ACHN (cell line): ENCODE measurements around the gene ARHGAP35.
"Not testable (repeated sequence)": the region's sequence is repeated elsewhere in the genome, so short reads cannot be mapped to it uniquely, and the experiment has no call there.

ENCODE experiments used
- DNase-seq: peaks from one replicate; pipeline ENCODE4 v3.0.0-alpha.2; 2015
- in situ Hi-C: cut with HindIII; loops from 2 replicates; pipeline ENCODE4 v1.10.0; 2017; ENCODE audit warnings: low sequenced_read_pairs, low pct_ligation_motif_present, low pct_unique_long_range_greater_than_20kb

The ARHGAP35 gene

GRCh38 chr19:46860846-46861690, at the start of gene ARHGAP35:
Gene ARHGAP35 (plus strand): TSS chr19:46860997. CDS start chr19:46918676, 57,679 bp downstream.
- peak; percentile 79 for DNase-seq
- in situ Hi-C loops = no loop called here

GRCh38 chr19:46812977-46813838, 47.6 kb upstream of the ARHGAP35 start:
- in situ Hi-C loops = no loop called here
- DNase-seq = no peak

DNA sequence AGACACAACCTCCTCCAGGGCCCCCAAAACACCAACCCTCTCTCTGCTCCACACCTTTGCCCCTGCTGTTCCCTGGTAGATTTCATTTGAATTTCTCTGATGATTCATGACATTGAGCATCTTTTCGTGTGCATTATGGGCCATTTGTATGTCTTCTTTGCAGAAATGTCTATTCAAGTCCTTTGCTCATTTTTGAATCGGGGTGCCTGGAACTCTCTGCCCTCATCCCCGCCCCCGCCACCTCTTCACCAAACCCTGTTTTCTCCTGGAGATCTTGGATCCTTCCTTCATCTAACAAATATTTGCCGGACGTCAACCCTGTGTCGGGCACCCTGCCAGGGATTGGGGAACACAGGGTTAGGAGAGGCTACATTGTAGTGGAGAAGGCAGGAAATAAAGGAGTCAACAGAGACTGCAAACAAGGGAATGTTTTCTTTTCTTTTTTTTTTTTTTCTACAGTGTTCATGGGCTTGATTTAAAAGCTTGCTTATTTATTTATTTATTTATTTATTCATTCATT, 46.9 kb upstream of the ARHGAP35 start:
- no peak for DNase-seq
- in situ Hi-C loops = no loop called here

DNA sequence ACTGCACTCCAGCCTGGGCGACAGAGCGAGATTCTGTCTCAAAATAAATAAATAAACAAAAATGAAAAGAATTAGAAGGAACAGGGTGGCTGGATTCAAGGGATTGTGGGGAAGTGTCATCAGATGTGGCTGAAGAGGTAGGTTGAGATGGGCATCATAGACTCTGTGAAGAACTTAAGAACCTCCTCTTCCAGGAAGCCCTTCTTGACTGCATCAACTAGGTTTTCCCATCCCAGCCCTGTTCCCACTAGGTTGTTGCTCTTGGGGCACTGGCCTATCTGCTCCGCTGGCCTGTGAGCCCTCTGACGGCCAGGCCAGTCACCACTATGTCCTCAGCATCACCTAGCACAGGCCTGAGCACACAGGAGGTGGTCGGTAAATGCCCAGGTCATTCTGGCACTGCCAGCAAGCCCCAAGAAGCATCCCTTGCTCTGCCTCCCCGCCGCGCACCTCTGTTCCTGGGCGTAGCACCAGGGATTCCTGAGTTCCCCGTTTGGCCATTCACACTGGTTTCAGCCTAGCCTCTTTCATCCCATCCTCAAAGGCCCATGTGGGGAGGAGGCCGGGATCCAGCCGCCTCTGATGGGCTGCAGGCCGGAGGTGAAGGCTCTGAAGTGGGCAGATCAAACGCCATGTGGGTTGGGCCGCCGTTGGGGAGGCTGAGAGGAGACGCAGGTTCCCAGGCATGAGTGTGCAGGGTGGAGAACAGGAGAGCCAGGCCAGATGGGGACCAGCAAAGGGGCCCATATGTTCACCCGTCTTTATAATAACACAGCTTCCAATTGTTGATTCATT, 44.8 kb upstream of the ARHGAP35 start:
- no peak for DNase-seq

GRCh38 chr19:46818812-46819211, 42.0 kb upstream of the ARHGAP35 start:
- in situ Hi-C loops = no loop called here
- DNase-seq = no peak

More for the DNA sequence above, 44.8 kb upstream of the ARHGAP35 start:
- in situ Hi-C loops = no loop called here

DNA sequence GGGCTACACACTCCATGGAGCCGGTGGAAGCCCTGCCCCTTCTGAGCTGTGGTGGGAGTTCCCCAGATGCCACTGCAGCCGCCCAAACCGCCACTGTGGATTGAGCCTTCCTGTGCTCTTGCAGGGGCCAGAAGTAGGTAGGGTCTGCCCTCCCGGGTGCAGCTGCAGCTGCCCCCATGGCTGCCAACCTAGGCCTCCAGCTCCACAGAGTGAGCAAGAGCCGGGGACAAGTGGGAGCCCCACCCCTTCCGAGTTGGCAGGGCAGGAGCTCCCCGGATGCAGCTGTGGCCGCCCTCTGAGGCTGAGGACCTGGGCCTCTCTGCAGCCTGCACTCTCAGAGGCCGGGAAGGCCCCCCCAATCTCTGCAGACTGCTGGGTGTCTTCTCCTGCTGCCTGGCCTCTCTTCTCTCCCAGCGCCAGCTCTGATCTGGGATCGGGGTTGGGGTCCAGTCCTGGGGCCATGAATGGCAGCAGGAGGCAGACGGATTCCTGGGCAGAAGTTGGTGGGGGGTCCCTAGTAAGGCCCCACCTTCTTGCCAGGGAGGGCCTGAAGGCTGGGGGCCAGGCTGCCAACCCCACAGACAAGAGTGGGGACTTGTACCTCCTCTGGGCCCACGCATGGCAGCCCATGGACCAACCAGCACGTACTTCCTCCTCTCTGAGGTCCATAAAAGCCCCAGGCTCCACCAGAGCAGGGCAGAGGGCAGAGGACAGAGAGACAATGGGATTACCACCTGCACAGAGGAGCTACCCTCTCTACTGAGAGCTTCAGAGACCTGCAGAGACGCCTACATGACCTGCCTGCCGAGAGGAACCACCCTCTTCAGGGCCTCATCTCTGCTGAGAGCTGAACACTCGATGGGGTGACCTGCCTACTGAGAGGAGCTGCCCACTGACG, 39.0 kb upstream of the ARHGAP35 start:
- in situ Hi-C loops = no loop called here
- DNase-seq = no peak

- in situ Hi-C loops, DNase-seq: not testable (repeated sequence)
These were observed 38.4 kb upstream of the ARHGAP35 start for GRCh38 chr19:46822410-46822787.

- DNase-seq = no peak
- in situ Hi-C loops = no loop called here
These were observed 37.7 kb upstream of the ARHGAP35 start for GRCh38 chr19:46823049-46823448.

DNA sequence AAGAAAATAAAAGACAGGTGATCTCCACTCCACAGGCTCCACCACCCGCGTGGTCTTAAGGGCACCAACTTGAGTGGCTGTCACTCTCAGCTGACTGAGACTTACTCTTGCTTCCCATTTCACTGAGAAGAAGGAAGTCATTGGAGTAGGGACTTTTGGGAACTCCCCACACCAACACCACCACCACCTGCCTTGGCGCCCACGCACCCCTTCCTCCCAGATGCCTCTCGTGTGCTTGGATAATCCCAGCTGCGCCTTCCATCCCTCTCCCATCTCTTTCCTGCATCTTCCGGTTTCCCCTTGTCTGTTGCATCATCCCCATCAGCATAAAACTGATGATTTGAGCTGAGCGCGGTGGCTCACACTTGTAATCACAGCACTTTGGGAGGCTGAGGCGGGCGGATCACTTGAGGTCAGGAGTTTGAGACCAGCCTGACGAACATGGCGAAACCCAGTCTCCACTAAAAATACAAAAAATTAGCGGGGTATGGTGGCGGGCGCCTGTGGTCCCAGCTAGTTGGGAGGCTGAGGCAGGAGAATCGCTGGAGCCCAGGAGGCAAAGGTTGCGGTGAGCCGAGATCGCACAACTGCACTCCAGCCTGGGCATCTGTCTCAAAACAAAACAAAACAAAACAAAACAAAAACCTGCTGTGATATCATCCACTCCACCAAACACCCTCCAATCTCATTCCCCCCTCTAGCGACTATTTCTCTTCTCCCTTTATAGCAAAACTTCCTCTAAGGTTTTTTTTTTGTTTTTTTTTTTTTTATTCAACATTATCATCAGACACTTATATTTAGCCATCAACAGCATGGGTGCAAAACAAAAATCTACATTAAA, 35.7 kb upstream of the ARHGAP35 start:
- in situ Hi-C loops = no loop called here
- no peak for DNase-seq

DNA sequence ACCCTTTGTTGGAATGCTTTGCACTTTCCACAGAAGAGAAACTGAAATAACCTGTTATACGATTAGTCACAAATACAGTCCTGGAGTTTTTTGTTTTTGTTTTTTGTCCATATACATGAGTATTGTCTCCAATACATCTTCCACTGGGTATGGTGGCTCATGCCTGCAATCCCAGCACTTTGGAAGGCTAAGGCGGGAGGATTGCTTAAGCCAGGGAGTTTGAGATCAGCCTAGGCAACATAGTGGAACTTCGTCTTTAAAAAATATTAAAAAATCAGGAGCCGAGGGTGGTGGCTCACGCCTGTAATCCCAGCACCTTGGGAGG, 35.1 kb upstream of the ARHGAP35 start:
- in situ Hi-C loops = no loop called here
- no peak for DNase-seq

GRCh38 chr19:46828484-46828883, 32.3 kb upstream of the ARHGAP35 start:
- in situ Hi-C loops = no loop called here
- no peak for DNase-seq

GRCh38 chr19:46830864-46831263, 29.9 kb upstream of the ARHGAP35 start:
- no peak for DNase-seq
- in situ Hi-C loops = no loop called here

DNA sequence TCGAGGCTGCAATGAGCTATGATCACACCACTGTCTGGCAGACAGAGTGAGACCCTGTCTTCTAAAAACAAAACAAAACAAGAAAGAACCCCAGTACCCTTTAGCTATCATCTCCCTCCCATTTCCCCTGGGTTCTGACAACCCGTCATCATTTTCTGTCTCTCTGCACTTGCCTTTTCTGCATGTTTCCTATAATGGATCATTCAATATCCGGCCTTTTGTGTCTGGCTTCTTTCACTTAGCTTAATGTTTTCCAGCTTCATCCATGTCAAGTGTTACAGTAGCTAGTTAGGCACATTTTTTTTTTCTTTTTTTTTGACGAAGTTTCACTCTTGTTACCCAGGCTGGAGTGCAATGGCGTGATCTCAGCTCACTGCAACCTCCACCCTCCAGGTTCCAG, 26.7 kb upstream of the ARHGAP35 start:
- in situ Hi-C loops = no loop called here
- no peak for DNase-seq

DNA sequence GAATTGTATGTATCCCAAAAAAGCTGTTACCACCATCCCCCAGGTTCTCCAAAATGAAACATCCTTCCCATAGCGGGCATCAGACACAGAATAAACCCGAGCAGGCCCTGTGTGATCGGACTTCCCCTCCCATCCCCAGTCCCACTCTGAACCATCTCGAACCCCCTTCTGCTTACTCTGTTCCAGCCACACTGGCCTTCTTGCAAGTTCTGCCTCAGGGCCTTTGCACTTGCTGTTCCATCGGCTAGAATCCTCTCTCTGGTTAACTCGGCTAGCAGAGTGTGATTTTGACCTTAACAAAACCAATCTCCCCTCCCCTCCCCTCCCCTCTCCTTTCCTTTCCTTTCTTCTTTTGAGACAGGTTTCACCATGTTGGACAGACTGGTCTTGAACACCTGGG, 25.8 kb upstream of the ARHGAP35 start:
- no peak for DNase-seq
- in situ Hi-C loops = no loop called here

GRCh38 chr19:46838160-46838559, 22.6 kb upstream of the ARHGAP35 start:
- DNase-seq = no peak
- in situ Hi-C loops = no loop called here

DNA sequence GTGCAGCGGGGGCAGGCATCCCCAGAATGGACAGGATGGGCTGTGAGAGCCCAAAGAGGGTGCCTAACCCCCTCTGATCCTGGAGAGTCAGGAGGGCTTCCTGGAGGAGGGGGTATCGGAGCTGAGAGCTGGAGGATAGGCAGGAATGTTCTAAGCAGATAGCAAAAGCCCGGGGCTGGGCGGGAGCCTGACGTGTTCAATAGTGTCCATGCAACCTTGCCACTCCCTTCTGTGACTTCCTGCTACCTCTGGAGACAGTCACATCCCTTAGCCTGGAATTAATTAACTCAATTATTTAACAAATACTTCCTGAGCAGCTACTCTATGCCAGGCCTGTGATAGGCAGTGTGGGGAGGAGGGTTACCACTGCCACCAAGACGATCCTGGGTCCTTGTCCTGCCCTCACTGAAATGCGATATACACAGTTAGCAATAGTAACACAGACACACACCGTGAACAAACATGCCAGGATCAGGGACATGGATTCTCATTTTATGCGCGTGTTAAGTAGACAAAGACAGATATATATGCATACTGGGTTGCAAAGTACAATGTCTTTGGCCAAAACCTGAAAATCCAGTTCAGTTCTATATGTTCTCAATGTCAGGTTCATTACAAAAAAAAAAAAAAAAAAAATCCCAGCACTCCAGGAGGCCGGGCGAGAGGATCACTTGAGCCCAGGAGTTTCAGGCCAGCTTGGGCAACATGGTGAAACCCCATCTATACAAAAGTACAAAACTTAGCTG, 20.9 kb upstream of the ARHGAP35 start:
- in situ Hi-C loops = no loop called here
- DNase-seq = no peak
